Neuronal stem cell (in vitro differentiated cells): ENCODE measurements around the gene SLC25A11.

ENCODE experiments used
- DNase-seq: peaks from one replicate; pipeline ENCODE4 v3.0.0-alpha.2; 2013; ENCODE audit warnings: low spot score
- H2AFZ ChIP-seq: one replicate; pipeline ENCODE4 v1.6.1; 2013; ENCODE audit warnings: mild to moderate bottlenecking, low read length, inconsistent platforms
- H2AK5ac ChIP-seq: 2 replicates; pipeline ENCODE4 v1.6.1; 2013; ENCODE audit warnings: low read depth, mild to moderate bottlenecking, inconsistent platforms, low read length, moderate library complexity, mixed read lengths
- H2BK120ac ChIP-seq: 2 replicates; pipeline ENCODE4 v1.6.1; 2013; ENCODE audit warnings: low read depth, mild to moderate bottlenecking, inconsistent platforms, low read length, moderate library complexity, mixed read lengths
- H2BK12ac ChIP-seq: one replicate; pipeline ENCODE4 v1.6.1; 2013; ENCODE audit warnings: low read length, inconsistent platforms
- H2BK15ac ChIP-seq: 2 replicates; pipeline ENCODE4 v1.6.1; 2013; ENCODE audit warnings: mild to moderate bottlenecking, low read length, inconsistent platforms, mixed read lengths
- H2BK5ac ChIP-seq: one replicate; pipeline ENCODE4 v1.6.1; 2013; ENCODE audit warnings: inconsistent platforms, mild to moderate bottlenecking, low read length, moderate library complexity
- H3K14ac ChIP-seq: one replicate; pipeline ENCODE4 v1.6.1; 2013; ENCODE audit warnings: low read length, inconsistent platforms
- H3K18ac ChIP-seq: 2 replicates; pipeline ENCODE4 v1.6.1; 2013; ENCODE audit warnings: low read length, inconsistent platforms
- H3K23ac ChIP-seq: 2 replicates; pipeline ENCODE4 v1.6.1; 2013; ENCODE audit warnings: low read depth, mild to moderate bottlenecking, mixed read lengths, low read length, inconsistent platforms; ENCODE audit not compliant: poor library complexity
- H3K27ac ChIP-seq: replicated peaks from 3 replicates; pipeline ENCODE4 v1.5.1; 2013; ENCODE audit warnings: low read length, inconsistent platforms
- H3K27me3 ChIP-seq, 3 experiments: 2 replicates each; pipeline ENCODE4 v1.6.1; 2013; ENCODE audit warnings: low read length in 3 of 3, mild to moderate bottlenecking in 2 of 3, inconsistent platforms in 1 of 3, low read depth in 1 of 3, mixed read lengths in 1 of 3, moderate library complexity in 1 of 3; ENCODE audit not compliant: control insufficient read depth in 3 of 3, insufficient read depth in 3 of 3
- H3K36me3 ChIP-seq, 2 donors: replicated peaks in 1 of 2; 2 replicates each; pipeline ENCODE4 v1.6.1; 2013; ENCODE audit warnings: low read length in 2 of 2; ENCODE audit not compliant: control insufficient read depth in 2 of 2, insufficient read depth in 2 of 2
- H3K4ac ChIP-seq: 2 replicates; pipeline ENCODE4 v1.6.1; 2013; ENCODE audit warnings: inconsistent platforms, mild to moderate bottlenecking, low read length, moderate library complexity
- H3K4me1 ChIP-seq, 2 donors: 1 replicate in 1 of 2; 2 replicates in 1 of 2; pipeline ENCODE4 v1.6.1; 2013; ENCODE audit warnings: low read length in 2 of 2, low read depth in 1 of 2; ENCODE audit not compliant: control insufficient read depth in 2 of 2, insufficient read depth in 1 of 2
- H3K4me2 ChIP-seq: one replicate; pipeline ENCODE4 v1.6.1; 2013; ENCODE audit warnings: mild to moderate bottlenecking, low read length, inconsistent platforms; ENCODE audit not compliant: insufficient read depth, poor library complexity, severe bottlenecking
- H3K4me3 ChIP-seq, 2 donors: 2 replicates each; pipeline ENCODE4 v1.5.1; 2013; ENCODE audit warnings: low read length in 2 of 2, mild to moderate bottlenecking in 2 of 2, inconsistent platforms in 1 of 2, moderate library complexity in 1 of 2
- H3K79me1 ChIP-seq: one replicate; pipeline ENCODE4 v1.6.1; 2013; ENCODE audit warnings: low read depth, mild to moderate bottlenecking, inconsistent platforms, low read length, moderate library complexity
- H3K9ac ChIP-seq: one replicate; pipeline ENCODE4 v1.6.1; 2013; ENCODE audit warnings: mild to moderate bottlenecking, low read depth, low read length, inconsistent platforms; ENCODE audit not compliant: poor library complexity
- H3K9me3 ChIP-seq, 2 donors: replicated peaks in 1 of 2; 2 replicates each; pipeline versions ENCODE3 to v1.6.1; 2013; ENCODE audit warnings: low read length in 2 of 2, mild to moderate bottlenecking in 2 of 2, inconsistent platforms in 1 of 2, low read depth in 1 of 2, mixed read lengths in 1 of 2, moderate library complexity in 1 of 2; ENCODE audit not compliant: control insufficient read depth in 2 of 2, insufficient read depth in 1 of 2
- H4K8ac ChIP-seq: one replicate; pipeline ENCODE4 v1.6.1; 2013; ENCODE audit warnings: low read depth, mild to moderate bottlenecking, inconsistent platforms, low read length, moderate library complexity
- H4K91ac ChIP-seq: one replicate; pipeline ENCODE4 v1.6.1; 2013; ENCODE audit warnings: low read length, low read depth, mild to moderate bottlenecking, inconsistent platforms; ENCODE audit not compliant: poor library complexity
- WGBS, 2 donors: extraction: QIAGEN DNeasy Blood & Tissue Kit; methylation state at CpG; one replicate each; pipeline ENCODE4 v1.1.7; 2013; ENCODE audit warnings: missing lambda C conversion rate in 2 of 2, mixed read lengths in 1 of 2; ENCODE audit not compliant: insufficient read length in 2 of 2, insufficient replicate concordance in 1 of 2; ENCODE audit errors: extremely low coverage in 2 of 2; 5-methylcytosine and 5-hydroxymethylcytosine counted together

The SLC25A11 gene

DNA sequence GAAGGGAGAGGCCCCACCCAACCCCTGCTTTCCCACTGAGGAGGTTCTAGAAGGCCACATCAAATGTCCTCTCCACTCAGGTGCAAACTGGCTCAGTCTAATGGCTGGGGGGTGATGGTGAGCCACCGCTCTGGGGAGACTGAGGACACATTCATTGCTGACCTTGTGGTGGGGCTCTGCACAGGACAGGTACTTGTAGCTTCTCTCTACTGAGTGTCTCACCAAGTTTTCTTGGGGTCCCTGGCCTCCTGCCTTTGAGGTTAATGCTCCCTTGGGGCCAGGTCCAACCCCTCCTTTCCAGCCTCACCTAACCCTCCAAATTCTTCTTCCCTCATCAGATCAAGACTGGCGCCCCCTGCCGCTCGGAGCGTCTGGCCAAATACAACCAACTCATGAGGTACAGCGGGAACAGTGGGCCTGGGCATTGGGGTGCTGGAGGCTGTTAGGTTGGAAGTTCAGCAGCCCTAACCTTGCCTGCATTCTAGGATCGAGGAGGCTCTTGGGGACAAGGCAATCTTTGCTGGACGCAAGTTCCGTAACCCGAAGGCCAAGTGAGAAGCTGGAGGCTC lies 16.7 kb upstream of the SLC25A11 start:
- H2AK5ac ChIP-seq, result peak overlapping the region; percentile 47
- no peak overlapping the region for H3K27ac ChIP-seq
- WGBS, 2 donors, result no CpG with 5 or more reads among the region's 10 CpGs
- H3K36me3 ChIP-seq, result peaks cover 14 to 48% of the 10 kb centered on the region in 2 donors
- H2AFZ ChIP-seq, result no peak overlapping the region
- H3K4me2 ChIP-seq, result no peak overlapping the region
- no peak overlapping the region for H2BK12ac ChIP-seq
- no peaks in the 10 kb centered on the region for H3K79me1 ChIP-seq
- H3K4me3 ChIP-seq, result no peak overlapping the region
- no peak overlapping the region for H2BK120ac ChIP-seq
- H4K91ac ChIP-seq, result no peak overlapping the region
- H3K18ac ChIP-seq, result no peak overlapping the region
- no peak overlapping the region for H3K4ac ChIP-seq
- H3K27me3 ChIP-seq, result no peaks in the 10 kb centered on the region
- H3K23ac ChIP-seq, result no peak overlapping the region
- no peak overlapping the region for H3K9ac ChIP-seq
- no peaks in the 10 kb centered on the region for H3K9me3 ChIP-seq
- H4K8ac ChIP-seq, result no peak overlapping the region
- no peak overlapping the region for H3K14ac ChIP-seq
- DNase-seq, result no peak
- H2BK15ac ChIP-seq, result no peak overlapping the region
- H3K4me1 ChIP-seq, result peaks cover 4% of the 10 kb centered on the region in 2 donors
- H2BK5ac ChIP-seq, result no peak overlapping the region

DNA sequence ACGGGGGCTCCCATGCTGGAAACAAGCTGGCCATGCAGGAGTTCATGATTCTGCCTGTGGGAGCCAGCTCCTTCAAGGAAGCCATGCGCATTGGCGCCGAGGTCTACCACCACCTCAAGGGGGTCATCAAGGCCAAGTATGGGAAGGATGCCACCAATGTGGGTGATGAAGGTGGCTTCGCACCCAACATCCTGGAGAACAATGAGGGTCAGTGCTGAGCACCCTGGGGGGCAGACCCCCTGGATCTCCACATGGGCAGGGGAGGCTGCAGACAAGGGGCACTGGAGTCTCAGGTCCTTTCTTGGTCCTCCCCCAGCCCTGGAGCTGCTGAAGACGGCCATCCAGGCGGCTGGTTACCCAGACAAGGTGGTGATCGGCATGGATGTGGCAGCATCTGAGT lies 15.2 kb upstream of the SLC25A11 start:
- no peaks in the 10 kb centered on the region for H3K9me3 ChIP-seq
- no peaks in the 10 kb centered on the region for H3K27me3 ChIP-seq
- no peak overlapping the region for H4K8ac ChIP-seq
- no peak overlapping the region for H3K4ac ChIP-seq
- peak overlapping the region in 1 of 2 donors; percentile 30 for H3K4me3 ChIP-seq
- no peak overlapping the region for H3K23ac ChIP-seq
- no peak overlapping the region for H3K27ac ChIP-seq
- H3K9ac ChIP-seq, result no peak overlapping the region
- H3K36me3 ChIP-seq, result peaks cover 14 to 37% of the 10 kb centered on the region in 2 donors
- H3K14ac ChIP-seq, result no peak overlapping the region
- no peak overlapping the region for H2AK5ac ChIP-seq
- no peak overlapping the region for H3K18ac ChIP-seq
- no peak overlapping the region for H4K91ac ChIP-seq
- no peak overlapping the region for H2BK120ac ChIP-seq
- WGBS, 2 donors, result no CpG with 5 or more reads among the region's 8 CpGs
- H2AFZ ChIP-seq, result no peak overlapping the region
- H3K79me1 ChIP-seq, result no peaks in the 10 kb centered on the region
- no peak for DNase-seq
- H3K4me2 ChIP-seq, result no peak overlapping the region
- H2BK12ac ChIP-seq, result no peak overlapping the region
- peaks cover 11 to 14% of the 10 kb centered on the region in 2 donors for H3K4me1 ChIP-seq
- no peak overlapping the region for H2BK15ac ChIP-seq
- H2BK5ac ChIP-seq, result no peak overlapping the region

DNA sequence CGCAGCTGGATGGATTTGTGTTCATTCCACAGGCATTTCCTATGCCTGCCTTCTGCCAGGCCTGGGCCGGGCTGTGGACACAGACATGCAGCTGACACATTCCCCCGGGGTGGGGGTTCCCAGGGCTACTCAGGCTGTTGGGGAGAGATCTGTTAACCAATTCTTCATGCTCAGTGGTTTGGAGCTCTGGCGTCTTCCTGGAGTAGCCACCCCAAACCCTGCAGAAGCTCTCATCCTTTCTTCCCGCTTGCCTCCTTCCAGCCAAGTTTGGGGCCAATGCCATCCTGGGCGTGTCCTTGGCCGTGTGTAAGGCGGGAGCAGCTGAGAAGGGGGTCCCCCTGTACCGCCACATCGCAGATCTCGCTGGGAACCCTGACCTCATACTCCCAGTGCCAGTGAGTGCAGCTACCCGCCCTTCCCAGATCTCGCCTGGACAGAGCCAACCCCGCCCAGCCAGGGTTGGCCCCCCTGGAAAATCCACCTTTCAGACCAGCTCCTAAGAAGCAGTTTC lies 13.7 kb upstream of the SLC25A11 start:
- Histone ChIP-seq H3K27ac (no peak overlapping the region), H3K4me1 (peaks cover 11 to 14% of the 10 kb centered on the region in 2 donors)
- no CpG with 5 or more reads among the region's 14 CpGs for WGBS, 2 donors

DNA sequence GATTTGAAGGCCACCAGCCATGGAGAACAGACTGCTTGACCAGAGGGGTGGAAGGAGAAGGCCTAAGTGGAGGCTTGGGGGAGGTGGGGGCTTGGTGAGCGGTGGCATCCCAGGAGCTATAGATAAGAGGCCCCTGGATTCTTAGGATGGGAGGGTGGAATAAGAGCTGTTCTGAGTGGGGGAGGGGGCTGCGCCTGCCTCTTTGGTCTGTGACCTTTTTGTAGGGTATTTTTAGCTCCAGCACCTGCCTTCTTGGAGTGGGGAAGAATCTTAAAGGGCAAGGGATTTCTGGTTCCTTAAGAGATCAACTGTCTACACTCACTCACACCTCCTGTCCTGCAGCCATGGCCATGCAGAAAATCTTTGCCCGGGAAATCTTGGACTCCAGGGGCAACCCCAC lies 11.6 kb upstream of the SLC25A11 start:
- Histone ChIP-seq H3K4me1 (peaks cover 13 to 18% of the 10 kb centered on the region in 2 donors), H3K14ac (no peak overlapping the region), H2AK5ac (peak overlapping the region; percentile 63), H4K8ac (no peak overlapping the region), H3K36me3 (peaks cover 0 to 16% of the 10 kb centered on the region in 2 donors), H4K91ac (peak overlapping the region; percentile 19), H3K18ac (peak overlapping the region; percentile 88), H2BK120ac (peak overlapping the region; percentile 35), H3K27me3 (no peaks in the 10 kb centered on the region), H3K4ac (no peak overlapping the region), H2BK15ac (no peak overlapping the region), H3K23ac (no peak overlapping the region), H2AFZ (peak overlapping the region; percentile 61), H3K27ac (peak overlapping the region; percentile 100), H3K79me1 (no peaks in the 10 kb centered on the region), H3K4me3 (peak overlapping the region; percentile 69 to 100), H3K9me3 (no peaks in the 10 kb centered on the region), H2BK5ac (peak overlapping the region; percentile 72), H3K4me2 (peak overlapping the region; percentile 89), H3K9ac (no peak overlapping the region), H2BK12ac (peak overlapping the region; percentile 11)
- no peak for DNase-seq
- no CpG with 5 or more reads among the region's 3 CpGs for WGBS, 2 donors

More for the DNA sequence above, 13.7 kb upstream of the SLC25A11 start:
- no peak overlapping the region for H4K8ac ChIP-seq
- H2BK15ac ChIP-seq, result no peak overlapping the region
- no peak overlapping the region for H3K23ac ChIP-seq
- H3K27me3 ChIP-seq, result no peaks in the 10 kb centered on the region
- H3K9me3 ChIP-seq, result no peaks in the 10 kb centered on the region
- no peak overlapping the region for H2AFZ ChIP-seq
- H3K14ac ChIP-seq, result no peak overlapping the region
- H2BK5ac ChIP-seq, result no peak overlapping the region
- no peak overlapping the region for H3K9ac ChIP-seq
- no peak overlapping the region for H2BK120ac ChIP-seq
- no peak for DNase-seq
- no peaks in the 10 kb centered on the region for H3K79me1 ChIP-seq
- peak overlapping the region; percentile 30 for H2AK5ac ChIP-seq
- H4K91ac ChIP-seq, result no peak overlapping the region
- no peak overlapping the region for H2BK12ac ChIP-seq
- no peak overlapping the region for H3K4ac ChIP-seq
- H3K4me3 ChIP-seq, result no peak overlapping the region
- H3K18ac ChIP-seq, result no peak overlapping the region
- H3K4me2 ChIP-seq, result no peak overlapping the region
- H3K36me3 ChIP-seq, result peaks cover 5 to 24% of the 10 kb centered on the region in 2 donors
